AG09309 (cell line): ENCODE measurements around the gene BUD13.
A peak's percentile ranks its signal among the peaks of the same experiment; 100 is the strongest.
"Not testable (repeated sequence)": the region's sequence is repeated elsewhere in the genome, so short reads cannot be mapped to it uniquely, and the experiment has no call there.

Experiments used
- DNase-seq: peaks from one replicate; pipeline ENCODE4 v3.0.0-alpha.2; 2010; ENCODE audit warnings: low read depth
- H3K4me3 ChIP-seq: 2 replicates; pipeline ENCODE4 v1.5.1; 2011; ENCODE audit warnings: mild to moderate bottlenecking, low read depth, low read length, moderate library complexity; ENCODE audit not compliant: control insufficient read depth
- TF ChIP-seq, protein P1 (sequence below): IDR thresholded peaks from 2 replicates; pipeline ENCODE4 v1.5.1; 2011; ENCODE audit warnings: mild to moderate bottlenecking, low read depth, low read length, inconsistent platforms; ENCODE audit not compliant: insufficient read depth, control insufficient read depth; ENCODE audit errors: missing control alignments

BUD13 gene

GRCh38 chr11:116771935-116772334 is 852 bp downstream of the BUD13 start:
- DNase-seq = no peak
- peak overlapping the region; percentile 67 for H3K4me3 ChIP-seq
- TF ChIP-seq, protein P1, sequence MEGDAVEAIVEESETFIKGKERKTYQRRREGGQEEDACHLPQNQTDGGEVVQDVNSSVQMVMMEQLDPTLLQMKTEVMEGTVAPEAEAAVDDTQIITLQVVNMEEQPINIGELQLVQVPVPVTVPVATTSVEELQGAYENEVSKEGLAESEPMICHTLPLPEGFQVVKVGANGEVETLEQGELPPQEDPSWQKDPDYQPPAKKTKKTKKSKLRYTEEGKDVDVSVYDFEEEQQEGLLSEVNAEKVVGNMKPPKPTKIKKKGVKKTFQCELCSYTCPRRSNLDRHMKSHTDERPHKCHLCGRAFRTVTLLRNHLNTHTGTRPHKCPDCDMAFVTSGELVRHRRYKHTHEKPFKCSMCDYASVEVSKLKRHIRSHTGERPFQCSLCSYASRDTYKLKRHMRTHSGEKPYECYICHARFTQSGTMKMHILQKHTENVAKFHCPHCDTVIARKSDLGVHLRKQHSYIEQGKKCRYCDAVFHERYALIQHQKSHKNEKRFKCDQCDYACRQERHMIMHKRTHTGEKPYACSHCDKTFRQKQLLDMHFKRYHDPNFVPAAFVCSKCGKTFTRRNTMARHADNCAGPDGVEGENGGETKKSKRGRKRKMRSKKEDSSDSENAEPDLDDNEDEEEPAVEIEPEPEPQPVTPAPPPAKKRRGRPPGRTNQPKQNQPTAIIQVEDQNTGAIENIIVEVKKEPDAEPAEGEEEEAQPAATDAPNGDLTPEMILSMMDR = no peak

- no peak overlapping the region for H3K4me3 ChIP-seq
- TF ChIP-seq, protein P1 = no peak
- DNase-seq = no peak
These were observed 10.7 kb downstream of the BUD13 start for GRCh38 chr11:116762132-116762531.

- not testable (repeated sequence) for H3K4me3 ChIP-seq, DNase-seq
These were observed 16.7 kb downstream of the BUD13 start for GRCh38 chr11:116756044-116756443.

DNA sequence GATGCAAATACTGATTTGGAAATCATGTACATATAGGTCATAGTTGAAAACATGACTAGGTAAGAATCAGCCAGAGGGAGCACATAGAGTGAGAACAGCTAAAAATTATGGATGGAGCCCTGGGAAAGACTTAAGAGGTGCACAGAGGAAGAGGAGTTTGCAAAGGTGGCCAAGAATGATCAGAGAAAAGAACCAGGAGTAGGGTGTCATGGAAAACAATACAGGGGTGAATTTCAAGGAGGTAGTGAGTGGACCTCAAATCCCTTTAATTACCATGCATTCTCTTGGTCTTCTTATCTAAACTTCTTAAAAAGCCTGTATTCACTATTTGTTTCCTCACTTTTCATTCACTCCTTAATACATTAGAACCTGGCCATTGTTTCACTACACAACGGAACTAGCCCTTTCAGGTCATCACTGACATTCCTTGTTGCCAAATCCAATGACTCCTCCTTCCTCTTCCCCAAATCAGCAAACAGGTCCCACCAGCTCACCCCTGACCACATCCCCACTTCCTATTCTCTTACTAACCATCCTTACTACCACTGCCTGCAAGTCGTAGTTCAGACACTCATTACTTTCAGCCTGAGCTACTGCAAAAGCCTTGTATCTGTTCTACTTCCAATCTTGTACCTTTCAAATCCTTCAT is 22.6 kb downstream of the BUD13 start:
- DNase-seq = no peak
- no peak overlapping the region for H3K4me3 ChIP-seq
- TF ChIP-seq, protein P1 = no peak

DNA sequence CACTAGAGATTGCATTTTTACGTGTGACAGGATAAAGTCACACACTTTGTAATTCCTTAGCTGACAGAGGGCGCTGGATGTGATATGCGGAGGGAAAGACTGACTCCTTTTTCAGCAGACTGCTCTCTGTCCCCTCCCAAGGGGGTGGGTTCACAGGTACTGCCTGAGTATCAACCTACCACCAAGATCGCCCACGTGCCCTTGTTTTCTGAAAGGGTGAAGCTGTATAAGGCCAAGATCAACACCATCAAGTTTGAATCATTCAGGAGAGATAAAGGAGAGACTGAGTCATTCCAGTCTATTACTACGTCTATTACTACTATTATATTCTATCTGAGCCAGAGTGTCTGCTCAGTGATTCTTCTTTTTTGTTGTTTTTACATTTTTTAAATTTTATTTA is 30.7 kb downstream of the BUD13 start:
- TF ChIP-seq, protein P1 = no peak
- no peak overlapping the region for H3K4me3 ChIP-seq
- no peak for DNase-seq

DNA sequence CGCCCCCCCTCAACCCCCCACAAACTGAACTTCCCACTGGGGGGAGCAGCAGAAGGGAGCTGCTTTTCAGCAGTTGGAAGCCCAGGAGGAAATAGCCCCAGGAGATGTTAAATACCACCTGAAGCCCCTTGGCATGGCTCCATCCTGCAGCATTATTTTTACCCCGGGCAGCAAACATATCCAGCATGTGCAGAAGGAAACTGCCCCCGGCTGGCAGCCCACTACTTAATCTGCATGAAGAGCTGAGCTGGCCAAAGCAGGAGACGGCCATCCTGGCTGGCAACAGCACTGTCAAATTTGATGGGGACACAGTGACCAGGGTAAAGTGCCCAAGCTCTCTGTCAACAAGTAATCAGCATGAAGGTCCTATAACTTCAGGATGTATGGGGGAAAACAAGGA is 32.0 kb downstream of the BUD13 start:
- no peak overlapping the region for H3K4me3 ChIP-seq
- TF ChIP-seq, protein P1 = no peak
- no peak for DNase-seq

GRCh38 chr11:116738975-116739374 is 33.8 kb downstream of the BUD13 start:
- TF ChIP-seq, protein P1 = no peak
- no peak for DNase-seq
- H3K4me3 ChIP-seq = no peak overlapping the region
